HG02623 (cell line): Measurements from ENCODE around the gene ZNF628.
A peak's percentile ranks its signal among the peaks of the same experiment; 100 is the strongest.

Experiments used
- ATAC-seq: cut with Tn5 transposase; IDR thresholded peaks from one replicate; pipeline ENCODE4 v1.9.1; 2021; ENCODE audit warnings: moderate library complexity; ENCODE audit not compliant: unreplicated experiment

Gene ZNF628

GRCh38 chr19:55483706-55484592, 7.5 kb downstream of the ZNF628 start:
- ATAC-seq = no peak

DNA sequence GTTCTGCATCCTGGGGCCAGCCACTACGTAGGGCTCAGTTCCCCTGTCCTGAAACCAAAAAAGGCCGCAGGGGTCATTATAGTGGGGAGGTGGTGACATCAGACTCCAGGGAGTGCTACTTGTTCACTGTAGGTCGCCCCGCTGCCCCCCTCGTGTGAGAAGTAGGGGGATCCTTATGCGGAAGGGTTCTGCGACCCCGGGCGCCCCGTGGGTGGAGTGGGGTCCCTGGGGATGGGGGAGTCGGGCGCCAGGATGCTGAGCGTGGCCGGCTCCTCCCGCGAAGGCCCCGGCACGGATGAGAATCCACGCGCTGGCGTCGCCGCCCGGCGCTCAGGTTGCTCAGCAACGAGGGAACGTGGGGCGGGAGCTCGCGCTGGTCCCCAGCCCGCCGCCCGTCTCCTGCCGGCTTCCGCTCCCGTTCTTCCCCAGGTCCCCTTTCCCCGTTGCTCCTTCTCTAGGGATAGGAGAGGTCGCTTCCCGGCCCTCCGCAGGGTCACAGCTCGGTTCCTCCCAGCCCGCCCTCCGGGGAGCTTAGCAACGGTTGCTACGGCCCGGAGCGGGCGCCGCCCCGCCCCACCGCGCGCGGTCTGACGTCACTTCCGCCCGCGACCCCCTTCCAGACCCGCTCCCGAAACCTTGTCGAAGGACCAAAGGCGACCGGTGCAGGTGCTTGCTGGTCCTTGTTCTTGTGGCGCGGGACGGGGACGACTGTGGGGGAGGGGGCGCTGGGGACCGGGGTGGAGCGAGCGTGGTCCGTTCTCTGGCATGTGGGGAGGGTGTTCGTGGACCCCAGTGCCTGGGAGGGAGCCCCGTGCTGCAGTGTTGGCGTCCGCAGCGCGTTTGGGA, 8.4 kb downstream of the ZNF628 start, which contains the start of gene NAT14:
Gene NAT14, plus strand, starts transcription at position 596 of the 846 bp plus-strand sequence. CDS start 521 bp downstream, outside the sequence.
- ATAC-seq = peak; percentile 56

DNA sequence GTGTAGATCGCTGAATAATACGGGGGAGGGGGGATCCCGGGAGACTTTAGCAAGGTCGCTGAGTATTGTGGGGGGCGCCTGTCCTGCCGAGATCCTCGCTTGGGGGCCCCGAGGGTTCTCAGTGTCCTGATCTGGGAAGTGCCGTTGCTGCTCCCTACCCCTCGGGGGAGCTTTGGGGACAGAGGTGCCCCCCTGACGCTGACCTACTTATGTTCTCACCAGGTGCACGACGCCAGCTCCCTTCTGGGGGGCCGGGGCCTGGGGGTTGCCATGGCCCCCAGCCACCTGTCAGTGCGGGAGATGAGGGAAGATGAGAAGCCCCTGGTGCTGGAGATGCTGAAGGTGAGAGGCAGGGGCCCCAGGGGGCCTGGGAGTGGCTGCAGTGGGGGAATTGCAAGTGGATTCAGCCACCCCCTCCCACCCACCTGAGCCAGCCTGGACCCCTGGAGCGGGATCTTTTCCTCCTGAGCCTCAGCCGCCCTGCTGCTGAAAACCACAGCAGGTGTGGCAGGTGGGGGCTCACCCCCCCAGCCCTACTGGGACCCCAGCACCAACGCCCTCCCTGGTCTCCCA, 9.1 kb downstream of the ZNF628 start:
- no peak for ATAC-seq

GRCh38 chr19:55486043-55486970, 9.9 kb downstream of the ZNF628 start:
- no peak for ATAC-seq

DNA sequence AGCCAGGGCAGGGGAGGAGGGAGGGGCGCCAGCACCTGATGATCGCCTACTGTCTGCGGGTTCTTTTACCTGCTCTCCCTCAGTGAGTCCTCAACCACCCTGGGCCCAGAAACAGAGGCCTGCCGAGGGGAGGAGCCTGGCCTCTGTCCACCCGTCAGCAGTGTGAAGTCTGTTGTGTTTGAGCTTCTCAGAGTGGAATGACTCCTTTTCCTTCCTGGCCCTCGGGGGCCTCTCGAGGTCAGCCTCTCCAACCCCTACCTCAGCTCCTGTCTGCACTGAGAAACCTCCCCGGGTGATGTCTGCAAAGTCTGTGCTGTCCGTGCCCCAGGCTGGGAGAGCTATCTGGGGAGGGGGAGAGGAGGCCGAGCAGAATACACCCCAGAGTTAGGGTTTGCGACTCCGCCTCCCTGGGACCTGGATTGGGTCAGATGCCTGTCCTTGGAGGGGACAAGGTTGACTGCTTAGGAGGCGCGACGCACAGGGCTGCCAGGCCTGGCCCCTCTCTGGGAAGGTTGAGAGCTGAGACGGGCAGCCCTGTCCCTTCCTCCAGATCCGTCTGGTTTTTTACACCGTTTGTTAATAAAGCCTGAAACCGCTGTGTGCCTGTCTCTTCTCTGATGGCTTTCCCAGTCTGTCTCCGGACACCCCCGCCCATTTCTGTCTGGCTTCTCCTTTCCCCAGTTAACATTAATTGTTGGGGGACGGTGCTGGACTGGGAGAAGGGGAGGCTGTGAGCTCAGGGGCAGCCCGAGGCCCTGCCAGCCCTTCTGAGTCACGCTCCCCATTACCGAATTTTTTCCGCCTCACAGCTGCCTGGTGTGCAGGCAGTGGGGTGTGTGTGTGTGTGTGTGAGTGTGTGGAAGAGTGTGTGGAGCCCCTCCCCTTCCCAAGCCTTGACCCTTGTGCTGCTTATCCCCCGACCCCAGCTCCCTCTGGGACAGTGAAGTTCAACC, 10.8 kb downstream of the ZNF628 start:
- ATAC-seq = no peak

DNA sequence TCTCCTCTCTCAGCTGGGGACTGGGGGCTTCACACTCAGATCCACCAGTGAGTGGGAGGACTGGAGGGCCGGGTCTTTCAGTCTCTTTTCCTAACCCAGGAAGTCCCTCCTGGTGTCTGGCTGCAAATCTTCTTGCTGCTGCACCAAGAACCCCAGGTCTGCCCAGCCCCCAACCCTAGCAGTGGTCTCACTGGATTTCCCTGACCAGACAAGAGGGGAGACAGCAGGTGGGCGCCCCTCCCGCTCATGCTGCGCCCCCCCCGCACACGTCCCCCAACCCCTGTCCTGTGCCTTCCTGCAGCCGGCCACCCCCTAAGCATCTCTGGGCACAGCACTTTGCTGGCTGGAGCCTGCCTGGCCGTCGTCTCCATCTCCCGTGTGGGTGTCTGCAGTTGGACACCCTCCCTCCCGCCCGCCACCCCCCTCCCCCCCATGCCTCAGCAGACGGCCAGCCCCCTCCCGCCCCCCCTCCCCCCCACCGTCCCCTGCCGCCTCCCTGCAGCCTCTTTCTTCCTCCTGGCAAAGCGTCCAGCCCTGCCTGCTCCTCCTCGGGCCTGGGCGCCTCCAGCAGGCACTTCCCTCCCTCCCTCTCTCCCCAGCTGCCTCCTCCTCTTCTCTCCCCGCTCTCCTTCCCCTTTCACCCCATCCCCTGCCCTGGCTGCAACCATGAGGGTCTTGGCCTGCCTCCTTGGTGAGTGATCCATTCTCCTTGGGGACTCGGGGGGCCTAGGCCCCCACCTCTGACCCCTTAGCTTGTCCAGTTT, 11.7 kb downstream of the ZNF628 start, which contains the start of gene SSC5D:
Gene SSC5D, plus strand, starts transcription at position 513 of the 764 bp plus-strand sequence. Its CDS starts 154 bp downstream, at position 667.
- ATAC-seq = no peak

- no peak for ATAC-seq
These were observed 12.7 kb downstream of the ZNF628 start for GRCh38 chr19:55488986-55489710.

- no peak for ATAC-seq
These were observed 13.5 kb downstream of the ZNF628 start for GRCh38 chr19:55489711-55490477.

DNA sequence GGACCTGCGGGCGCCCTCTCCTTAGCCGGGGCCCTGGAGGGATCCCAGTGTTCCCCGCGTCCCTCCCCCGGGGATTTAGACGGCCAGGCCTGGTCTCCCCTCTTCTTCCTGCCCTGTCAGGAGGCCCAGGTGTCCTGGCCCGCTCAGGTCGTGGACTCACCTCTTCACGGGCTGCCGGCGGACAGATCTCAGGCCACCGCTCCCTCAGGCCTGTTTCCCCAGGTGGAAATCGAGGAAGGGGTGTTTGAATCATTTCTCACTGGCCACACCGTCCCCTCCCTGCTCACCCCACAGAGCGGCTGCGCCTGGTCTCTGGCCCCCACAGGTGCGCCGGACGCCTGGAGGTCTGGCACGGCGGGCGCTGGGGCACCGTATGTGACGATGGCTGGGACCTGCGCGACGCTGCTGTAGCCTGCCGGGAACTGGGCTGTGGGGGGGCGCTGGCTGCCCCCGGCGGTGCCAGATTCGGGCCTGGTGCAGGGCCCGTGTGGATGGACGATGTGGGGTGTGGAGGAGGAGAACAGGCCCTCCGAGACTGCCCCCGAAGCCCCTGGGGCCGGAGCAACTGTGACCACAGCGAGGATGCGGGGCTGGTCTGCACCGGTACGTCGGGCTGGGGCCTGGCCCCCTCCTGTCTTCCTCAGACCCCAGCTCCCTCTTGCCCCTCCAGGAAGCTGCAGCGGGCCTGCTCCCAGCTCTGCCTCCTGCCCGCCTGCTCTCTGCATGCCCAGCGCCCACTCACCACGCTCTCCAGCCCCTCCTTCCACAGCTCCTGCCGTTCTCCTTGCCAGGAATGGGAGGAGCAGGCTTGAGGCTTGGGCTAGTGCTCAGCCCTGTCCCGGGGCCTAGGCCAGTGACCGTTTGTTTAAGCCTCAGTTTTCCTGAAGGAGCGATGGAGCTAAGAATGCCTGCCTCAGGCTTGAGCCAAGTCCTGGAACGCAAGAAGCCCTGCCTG, 14.3 kb downstream of the ZNF628 start:
- ATAC-seq = no peak

DNA sequence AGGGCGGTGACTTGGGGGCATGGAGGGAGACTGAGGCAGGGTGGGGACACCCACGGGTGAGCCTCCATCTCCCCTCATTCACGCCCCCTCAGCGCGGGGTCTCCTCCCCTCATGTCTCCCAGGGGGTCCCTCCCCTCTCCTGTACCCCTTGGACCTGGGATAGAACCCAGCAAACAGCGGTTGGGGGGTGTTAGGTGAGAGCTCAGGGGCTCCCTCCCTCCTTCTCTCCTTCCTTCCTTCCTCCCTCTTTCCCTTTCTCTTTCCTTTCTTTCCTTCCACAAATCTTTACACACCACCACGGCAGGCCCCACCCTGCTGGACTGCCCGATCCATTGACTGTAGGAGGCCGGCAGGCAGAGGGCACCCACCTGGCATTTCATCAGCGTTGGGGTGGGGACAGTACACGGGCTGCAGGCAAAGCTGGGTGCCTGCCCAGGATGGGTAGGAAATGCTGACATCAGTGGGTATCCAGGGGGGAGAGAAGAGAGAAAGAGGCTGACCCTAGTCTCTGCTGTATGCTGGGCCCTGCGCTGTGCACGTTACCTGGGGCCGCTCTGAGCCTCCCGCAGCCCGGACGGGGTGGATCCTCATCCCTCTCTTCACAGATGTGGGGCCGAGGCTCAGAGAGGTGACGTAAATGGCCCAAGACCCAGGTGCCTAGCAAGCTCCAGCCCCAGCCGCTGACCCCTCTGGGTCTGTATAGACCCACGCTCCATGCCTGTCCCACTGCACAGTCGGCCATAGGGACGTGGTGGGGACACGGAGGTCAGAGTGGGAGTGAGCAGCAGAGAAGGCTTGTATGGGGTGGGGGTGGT, 15.3 kb downstream of the ZNF628 start:
- no peak for ATAC-seq

DNA sequence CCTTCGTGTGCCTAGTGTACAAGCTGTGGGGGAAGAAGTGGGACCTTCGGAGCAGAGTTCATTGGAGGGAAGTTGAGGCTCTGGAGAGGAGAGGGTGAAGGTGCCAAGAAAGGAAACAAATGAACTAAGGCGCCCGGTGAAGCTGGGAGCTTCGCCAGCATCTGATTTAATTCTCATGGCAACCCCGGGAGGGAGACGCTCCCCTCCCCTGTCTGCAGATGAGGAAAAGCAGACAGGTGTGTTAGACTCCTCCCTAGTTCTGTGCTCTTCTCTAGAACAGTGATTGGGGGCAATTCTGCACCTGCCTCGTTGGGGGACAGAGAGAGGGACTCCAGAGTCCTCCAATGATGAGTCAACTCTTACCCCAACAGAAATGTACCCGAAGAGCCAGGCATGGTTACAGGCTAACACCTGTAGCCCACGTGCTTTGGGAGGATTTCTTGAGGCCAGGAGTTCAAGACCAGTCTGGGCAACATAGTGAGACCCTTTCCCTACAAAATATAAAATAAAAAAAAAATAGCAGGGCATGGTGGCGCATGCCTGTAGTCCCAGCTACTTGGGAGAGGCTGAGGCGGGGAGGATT, 16.0 kb downstream of the ZNF628 start:
- no peak for ATAC-seq

DNA sequence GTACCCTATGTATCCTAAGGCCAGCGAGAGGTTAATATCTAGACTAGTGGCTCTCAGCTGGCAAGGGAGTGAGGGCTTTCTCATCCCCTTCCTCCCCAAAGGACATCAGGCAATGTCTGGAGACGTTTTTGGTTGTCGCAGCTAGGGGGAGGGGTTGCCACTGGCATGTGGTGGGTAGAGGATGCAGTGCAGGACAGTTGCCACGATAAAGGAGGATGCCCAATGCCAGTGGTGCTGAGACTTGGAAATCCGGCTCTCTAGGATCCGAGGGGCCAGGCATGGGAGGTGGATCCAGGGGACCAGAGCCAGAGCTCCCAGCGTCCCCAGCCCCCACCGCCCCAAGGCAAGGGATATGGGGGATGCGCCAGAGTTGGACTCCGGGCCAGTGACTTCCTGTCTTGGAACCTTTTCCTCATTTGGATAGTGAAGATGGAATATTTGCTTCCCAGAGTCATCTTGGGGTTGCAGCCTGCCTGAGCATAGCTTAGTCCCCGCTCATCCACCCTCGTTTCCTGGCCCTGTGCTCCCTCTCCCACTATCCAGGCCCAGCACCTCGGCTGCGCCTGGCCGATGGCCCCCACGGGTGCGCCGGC, 16.7 kb downstream of the ZNF628 start:
- ATAC-seq = no peak

DNA sequence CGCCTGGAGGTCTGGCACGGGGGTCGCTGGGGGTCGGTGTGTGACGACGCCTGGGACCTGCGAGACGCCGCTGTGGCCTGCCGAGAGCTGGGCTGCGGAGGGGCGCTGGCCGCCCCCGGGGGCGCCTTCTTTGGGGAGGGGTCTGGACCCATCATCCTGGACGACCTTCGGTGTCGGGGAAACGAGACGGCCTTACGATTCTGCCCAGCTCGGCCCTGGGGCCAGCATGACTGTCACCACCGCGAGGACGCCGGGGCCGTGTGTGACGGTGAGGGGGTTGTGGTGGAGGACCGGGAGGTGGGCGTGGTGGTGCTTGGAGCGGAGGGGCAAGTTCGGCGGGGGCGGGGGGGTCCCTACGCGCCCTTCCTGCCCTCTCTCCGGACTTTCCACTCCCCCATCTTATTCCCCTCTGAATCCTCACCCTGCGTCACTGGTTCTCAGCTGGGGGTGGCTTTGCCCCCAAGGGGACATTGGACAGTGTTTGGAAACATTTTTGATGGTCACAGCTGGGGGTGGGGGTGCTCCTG, 17.3 kb downstream of the ZNF628 start:
- ATAC-seq = no peak

DNA sequence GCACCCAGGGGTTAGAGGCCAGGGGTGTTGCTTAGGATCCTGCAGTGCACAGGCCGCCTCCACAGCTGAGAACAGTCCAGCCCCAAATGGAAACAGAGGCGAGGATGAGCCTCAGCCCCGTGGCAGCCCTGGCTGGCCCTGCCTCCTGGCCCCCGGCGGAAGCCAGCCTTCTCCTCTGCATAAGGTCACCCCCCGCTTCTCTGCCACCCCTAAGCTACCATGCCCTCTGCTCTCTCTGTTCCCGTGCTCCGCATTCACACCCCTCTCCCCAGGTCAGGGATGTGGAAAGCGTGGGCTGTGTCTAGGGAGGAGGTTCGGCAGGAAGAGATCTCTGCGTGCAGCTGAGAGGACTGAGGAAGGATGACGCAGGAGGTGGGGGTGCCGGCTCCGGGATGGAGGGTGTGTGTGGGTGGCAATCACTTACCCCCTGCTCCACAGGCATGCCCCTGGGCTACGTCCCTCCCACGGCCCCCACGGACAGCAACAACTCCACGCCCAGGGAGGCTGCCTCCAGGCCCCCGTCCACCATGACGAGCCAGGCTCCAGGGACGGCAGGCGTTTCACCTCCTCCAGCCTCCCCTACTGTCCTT, 17.9 kb downstream of the ZNF628 start:
- no peak for ATAC-seq
